Dedifferentiated amniotic fluid mesenchymal stem cell (primary cell): ENCODE results near the gene HOXD11.

Experiments
- DNase-seq: peaks from one replicate; pipeline ENCODE4 v3.0.0-alpha.2; 2016; ENCODE audit errors: extremely low spot score

HOXD11 gene

DNA sequence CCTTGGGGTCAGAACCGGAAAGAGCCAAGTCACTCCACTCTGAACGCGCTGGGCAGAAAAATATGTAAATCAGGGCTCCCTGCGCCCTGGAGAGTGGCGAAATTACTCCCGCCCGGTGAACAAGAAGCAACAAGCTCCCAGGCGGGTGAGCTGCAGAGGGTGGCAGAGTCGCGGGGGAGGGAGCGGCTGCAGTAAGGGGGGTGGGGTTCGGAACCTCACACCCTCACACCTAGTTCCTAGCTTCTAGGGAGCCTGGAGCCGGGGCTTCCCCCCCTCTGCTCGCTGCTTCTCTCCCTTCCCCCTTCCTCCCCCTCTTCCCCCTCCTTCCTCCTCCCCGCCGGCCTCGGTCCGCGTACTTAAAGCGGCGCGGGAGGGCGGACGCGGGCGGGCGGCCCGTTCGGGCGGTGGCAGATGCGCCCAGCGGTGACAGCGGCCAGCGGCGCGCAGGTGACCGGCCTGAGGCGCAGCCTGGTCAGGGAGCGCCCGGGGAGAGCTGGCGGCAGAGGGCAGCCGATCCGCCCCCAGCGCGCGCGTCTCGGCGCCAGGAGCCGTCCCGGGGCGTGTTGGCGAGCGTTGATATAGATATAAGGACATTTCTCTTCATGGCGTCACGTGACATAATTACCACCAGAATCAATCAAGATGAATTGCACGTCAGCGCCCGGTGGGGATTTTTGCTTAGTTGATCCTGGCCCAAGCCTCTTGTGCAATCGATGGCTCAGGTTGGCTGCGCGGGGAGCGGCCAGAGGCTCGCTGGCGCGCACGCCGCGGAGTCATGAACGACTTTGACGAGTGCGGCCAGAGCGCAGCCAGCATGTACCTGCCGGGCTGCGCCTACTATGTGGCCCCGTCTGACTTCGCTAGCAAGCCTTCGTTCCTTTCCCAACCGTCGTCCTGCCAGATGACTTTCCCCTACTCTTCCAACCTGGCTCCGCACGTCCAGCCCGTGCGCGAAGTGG lies at the start of gene HOXD11:
TSS of gene HOXD11 (plus strand) at position 700 of the 959 bp plus-strand sequence. CDS start at position 776, 76 bp downstream.
- no peak for DNase-seq

DNA sequence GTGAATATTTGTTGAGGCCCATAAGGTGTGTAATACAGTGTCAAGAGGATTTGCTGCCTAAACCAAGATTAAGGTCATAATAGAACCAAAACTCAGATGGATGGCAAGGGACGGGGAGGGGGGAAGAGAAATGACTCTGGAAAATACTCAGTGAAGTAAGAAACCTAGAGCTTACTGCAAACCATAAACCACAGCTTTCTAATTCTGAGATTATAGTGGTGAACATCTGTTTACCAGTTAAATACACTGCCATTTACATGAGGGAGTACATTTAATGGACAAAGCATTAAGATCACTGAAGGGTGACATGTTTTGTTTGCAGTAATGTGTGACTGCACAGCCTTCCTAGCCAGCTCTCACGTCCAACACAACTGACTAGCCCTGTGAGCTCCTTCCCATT lies 43.1 kb upstream of the HOXD11 start:
- no peak for DNase-seq

DNA sequence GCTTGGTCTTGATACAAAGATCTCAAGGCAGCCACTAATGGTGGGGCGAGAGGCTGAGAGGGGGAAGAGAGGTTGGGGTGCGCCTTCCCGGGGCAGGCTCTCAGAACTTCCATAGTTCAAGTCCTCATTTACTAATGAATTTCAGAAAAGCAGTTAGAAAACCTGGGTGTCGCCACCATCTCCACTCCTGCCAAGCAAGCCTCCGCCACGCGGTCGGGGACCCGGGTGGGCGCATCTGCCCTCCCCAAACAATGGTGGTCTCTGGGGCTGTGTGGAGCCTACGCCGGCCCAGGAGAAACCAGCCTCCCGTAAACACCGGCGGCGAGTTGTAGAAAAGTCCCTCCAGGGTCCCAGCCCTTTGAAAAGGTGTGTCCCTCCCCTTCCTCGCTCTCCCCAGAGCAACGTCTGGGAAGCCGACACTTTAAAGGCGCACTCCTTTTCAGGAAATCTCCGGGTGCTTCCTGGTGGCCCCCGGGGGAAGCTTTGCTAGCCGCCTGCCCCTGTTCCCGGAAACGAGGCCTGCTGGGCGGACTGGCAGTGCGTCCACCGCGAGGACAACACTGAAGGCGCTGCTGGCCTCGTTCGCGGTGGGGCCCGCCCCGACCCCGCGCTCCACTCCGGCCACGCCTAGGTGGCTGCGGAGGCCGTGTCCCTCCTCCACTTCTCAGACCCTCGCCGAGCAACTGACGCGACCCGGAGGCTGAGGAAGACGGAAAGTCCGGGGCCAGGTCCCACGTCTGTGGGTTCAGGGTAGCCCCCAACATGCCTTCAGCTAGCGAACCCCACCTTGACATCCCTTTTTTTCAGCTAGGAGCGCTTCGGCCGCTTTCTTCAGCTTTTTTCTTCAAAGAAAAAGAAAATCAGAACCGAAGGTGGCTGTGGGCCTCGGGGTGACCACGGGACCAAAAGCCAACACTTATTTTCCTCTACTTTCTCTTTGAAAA lies 40.2 kb upstream of the HOXD11 start:
- no peak for DNase-seq

DNA sequence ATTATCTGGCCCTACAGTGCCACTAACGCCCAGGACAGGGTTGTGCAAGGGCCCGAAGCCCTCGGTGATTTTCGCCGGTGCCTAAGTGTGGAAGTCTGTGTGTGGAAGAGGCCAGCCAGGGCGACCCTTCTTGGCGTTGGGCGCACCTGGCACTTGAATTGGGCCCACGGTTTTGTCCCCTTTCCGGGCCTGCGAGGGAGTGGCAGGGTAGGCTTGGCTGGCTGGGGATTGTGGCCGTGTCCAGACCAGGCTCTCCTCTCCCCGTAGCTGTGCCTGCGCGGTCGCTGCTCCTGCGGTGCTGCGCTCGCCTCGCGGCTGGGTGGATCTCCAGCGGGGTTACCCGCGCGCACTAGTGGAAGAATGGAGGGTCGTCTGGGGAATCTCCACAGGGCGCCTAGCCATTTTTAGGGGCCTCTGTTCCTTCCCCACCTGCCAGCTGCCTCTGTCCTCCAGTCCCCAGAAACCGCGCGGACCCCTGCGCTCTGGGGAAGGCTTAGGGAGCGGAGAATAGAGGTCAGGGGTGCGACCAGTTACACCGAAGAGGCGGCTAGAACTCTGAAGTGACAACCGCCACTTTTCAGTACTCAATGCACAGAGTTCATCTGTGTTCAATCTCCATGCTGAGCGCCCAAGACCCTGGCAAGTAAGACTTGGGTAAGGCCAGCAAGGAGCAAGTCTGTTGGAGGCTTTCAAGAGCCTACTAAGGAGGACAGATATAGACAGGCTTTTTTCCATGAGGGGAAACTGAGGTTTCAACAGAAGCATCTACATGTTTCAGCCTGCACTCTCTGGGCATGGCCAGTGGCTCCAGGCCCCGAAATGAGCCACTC lies 39.3 kb upstream of the HOXD11 start:
- no peak for DNase-seq

DNA sequence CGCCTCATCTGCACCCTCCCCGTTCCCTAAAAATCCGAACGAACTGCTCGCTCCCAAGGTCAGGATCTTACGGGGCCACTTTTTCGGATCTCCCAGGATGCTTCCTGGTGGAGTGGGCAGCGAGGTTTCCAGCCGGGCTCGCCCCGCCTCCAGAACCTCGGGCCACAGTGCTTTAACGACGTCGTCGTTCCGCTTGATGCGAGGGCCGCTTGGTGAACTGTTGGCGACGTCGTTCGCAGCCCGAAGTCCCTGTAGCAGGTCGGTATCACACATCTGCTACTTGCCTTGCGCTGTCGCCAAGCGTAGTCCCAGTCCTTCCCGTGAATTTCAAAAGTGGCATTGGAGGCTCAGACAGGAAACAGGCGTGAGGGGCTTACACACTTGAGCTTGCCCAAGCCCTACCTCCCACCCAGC lies 38.7 kb upstream of the HOXD11 start:
- no peak for DNase-seq

DNA sequence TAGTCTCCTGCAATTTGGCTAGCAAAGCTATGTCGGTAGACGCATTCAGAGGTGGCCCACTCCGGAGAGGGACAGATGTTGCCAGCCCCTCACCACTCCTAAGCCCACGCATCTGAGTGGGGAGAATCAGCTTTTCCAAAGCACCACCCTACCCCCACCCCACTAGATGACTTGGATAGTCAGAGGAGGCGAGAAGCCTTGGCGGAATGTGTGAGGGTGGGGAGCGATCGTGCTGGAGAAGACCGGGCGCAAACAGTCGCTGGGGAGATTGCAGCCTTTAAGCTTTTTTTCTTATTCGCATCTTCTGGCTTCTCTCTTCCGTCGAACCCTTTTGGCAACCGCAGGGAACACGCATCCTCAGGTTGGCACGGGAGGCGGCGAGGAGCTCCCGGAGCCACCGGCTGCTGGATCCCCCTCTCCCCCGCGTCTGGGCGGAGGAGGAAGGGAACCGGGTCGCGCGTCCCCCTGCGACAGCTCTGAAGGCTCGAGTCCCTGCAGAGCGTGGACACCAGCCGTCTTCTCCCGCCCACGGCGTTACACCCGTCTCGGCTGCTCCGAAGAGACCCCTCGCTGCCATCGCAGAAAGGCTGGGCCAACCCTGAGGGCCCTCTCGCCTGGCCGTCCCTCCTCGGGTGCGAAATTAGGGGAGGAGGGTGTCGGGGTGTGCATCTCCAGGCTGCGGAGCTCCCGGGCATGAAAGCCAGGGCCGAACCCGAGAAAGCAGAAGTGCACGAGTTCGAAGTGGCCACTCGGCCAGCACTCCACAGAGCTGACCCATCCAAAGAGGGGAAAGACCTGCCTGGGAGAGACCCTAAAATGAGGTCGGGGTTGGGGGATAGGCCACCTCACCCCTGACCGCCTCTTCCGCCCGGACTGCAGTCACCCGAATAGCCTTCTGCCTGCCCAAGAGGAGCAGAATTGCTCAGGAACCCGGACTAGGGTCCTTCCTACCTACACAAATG lies 35.5 kb upstream of the HOXD11 start:
- DNase-seq, result no peak

DNA sequence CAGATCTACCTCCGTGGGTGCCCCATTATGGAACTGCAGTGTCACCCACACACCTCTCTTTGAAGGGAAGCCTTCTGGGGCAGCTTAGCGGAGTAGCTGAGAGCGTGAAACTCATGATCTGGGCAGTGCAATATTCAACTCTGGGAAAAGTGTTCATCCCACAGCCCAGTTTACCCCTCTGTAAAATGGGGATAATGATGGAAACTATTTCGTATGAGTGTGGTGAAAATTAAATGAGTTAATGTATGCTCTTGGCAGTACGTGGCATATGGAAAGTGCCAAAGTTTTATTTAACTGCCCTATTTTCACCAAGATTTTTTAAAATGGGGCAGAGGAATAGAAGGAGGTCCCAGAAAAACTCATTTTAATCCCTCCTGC lies 34.8 kb upstream of the HOXD11 start:
- DNase-seq, result no peak

DNA sequence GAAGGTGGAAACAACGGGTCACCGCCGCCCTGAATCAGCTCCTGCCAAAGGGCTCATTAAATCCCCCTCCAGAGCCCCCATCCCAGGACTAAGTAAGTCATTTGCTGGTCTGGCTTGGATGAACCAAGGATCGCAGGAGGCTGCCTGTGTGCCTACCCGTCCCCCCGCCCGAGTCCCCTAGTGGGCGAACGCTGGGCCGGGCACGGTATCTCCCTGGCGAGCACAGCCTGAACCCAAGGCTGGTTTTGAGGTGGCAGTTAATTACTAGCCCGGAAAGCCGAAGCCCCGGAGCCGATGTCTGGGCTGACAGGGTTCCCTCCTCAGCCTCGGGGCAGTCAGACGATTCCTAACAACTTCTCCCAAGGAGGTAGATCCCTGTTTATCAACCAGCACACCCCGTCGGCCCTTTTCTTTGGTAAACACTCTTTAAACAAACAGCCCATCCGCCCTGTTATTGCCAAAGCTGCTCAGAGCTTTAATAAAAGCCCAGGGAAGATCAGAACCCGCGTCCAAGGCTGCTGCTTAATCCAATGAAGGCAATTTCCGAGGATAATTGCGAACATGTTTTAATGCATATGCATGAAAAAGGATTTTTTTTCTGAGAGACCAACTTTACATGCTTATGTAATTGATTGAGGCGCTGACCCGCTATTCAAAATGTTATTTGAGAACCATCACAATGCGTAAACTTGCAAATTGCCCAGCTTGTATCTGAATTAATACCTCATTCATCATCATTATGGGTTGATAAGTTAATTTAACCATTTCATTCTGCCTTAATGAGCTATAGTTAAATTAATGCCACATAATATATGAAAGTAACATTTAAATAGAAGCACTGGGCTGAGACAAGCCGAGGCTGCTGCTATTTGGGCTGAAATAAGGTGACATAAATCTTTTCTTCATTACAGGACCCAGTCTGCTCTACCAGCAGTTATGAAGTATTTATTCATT lies 33.9 kb upstream of the HOXD11 start:
- no peak for DNase-seq

DNA sequence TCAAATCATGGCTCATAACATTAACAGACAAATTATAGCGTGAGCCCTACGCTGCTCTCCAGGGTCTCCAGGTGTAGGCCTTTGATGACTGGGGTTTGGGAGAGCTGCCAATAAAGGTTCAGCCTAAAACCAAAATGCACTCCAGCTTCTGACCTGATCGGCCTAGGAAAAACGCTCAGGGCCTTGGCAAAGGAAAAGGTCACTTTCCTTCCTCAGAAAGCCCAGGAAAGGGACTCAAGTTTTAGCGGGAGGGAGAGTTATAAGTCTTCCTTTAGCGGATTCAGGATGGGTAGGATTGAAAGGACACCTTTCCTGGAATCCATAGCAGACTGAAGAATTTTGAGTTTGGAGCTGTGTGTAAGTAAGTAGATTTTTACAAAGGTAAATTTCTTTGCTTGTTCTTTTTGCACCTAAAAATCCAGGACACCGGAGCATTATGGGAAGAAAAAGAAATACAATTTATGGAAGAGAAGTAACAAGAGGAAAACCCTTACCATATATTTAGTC lies 32.1 kb upstream of the HOXD11 start:
- DNase-seq, result no peak

DNA sequence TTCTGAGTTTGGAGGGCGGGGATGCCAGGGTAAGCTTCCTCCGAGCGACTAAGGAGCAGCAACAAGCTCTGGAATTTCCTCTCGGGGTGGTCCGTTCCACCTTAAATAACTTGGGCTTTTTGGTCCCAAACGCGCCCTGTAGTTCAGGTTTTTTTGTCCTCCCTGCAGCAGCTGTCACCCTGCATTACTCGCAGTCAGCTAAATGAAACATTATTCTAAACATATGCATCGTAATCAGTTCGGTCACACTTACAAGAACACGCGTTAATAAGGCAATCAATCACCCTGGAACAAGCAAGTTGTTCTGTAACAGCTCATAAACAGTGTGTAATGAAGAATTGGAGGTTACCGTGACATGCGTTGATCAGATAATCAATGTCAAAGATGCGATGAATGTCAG lies 31.6 kb upstream of the HOXD11 start:
- DNase-seq, result no peak

DNA sequence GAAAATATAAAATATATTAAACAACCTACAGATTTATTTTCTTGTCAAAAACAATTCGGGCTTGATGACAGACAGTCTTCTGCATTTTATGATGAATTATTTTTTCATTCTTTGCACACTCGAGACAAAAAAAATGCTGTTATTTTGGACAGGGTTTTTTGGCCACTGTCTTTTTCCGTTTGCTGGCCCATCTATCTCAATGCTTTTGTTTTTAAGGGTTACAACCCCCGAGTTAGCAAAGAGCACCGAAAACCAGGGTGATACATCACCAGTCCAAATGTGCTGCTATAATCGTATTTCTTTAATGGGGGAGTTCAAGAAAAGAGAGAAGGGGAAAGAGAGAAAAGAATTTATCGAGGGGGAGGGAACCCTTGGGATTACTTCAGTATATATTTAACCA lies 31.0 kb upstream of the HOXD11 start:
- DNase-seq, result no peak

DNA sequence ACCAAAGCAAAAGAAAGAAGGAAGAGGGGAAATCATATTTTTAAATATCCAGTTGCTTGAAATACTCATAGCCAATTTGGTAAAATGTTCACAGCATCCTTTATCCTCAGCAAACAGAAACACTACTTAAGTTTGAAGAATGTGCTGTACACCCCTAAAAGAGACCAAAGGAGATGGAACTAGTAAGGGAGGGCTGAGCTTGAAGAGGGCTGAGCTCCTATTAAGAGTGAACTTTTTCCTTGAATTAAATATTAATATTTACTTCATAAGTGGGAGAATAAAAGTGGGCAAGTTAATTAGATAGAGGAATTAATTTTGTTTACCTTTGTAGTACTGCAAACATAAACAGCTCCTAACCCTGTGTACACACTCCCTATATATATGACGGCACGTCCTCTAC lies 30.3 kb upstream of the HOXD11 start:
- no peak for DNase-seq

DNA sequence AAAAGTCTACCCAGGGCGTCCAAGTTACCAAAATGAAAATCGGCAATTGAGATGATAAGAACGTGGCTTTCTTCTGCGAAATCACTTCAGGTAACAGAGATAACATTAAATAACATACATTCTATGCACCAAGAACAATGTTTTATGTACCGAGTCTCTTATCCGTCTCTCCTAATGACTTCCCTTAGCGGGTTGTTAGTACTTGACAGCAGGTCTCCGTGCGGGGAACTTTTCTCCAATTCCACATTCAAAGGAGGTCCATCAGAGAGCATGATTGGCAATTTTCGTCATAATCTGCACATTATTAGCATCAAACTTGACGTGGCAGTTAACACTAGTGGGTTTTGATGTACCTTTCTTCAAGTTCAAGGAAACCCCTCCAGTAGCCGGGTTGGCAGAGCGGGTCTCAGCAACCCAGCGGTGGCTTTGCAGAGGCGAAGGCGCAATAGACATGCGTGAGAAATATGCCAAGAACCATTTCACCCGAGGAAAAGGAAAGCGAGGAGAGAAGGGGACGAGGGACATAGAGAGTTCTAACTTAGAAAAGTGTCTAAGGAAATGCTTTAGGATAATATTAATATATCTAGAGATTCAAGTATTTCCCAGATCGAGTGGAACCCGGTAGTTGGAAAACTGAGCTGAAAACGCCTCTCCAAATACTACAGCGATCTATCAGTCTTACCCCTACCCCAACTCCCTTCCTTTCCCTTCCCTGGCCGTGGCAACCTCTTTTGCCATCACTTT lies 28.4 kb upstream of the HOXD11 start:
- no peak for DNase-seq

DNA sequence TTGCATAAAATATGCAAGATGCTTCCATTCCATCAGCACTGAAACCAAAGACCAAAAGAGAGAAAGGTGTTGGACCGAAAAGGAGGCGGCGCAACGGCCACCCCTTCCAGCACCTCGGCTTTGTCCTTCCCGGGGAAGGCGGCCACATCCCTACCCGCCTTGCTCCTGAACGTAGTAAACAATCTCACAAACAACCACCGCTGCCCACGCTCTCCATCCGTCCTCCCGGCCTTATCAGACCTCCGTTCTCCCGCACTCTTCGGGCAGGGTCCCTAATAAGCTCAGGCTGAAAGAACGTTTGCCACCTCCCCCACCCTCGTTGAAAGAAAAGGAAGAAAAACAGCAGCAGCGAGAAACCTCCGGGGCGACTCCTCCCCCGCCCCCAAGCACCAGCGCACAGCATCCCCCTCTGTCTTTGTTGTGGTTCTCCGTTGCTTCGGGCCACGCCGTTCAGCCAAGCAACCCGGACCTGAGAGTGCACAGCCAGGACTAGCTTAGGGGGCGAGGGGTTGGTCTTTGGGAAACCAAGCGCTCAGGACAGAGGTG lies 27.7 kb upstream of the HOXD11 start:
- DNase-seq, result no peak

DNA sequence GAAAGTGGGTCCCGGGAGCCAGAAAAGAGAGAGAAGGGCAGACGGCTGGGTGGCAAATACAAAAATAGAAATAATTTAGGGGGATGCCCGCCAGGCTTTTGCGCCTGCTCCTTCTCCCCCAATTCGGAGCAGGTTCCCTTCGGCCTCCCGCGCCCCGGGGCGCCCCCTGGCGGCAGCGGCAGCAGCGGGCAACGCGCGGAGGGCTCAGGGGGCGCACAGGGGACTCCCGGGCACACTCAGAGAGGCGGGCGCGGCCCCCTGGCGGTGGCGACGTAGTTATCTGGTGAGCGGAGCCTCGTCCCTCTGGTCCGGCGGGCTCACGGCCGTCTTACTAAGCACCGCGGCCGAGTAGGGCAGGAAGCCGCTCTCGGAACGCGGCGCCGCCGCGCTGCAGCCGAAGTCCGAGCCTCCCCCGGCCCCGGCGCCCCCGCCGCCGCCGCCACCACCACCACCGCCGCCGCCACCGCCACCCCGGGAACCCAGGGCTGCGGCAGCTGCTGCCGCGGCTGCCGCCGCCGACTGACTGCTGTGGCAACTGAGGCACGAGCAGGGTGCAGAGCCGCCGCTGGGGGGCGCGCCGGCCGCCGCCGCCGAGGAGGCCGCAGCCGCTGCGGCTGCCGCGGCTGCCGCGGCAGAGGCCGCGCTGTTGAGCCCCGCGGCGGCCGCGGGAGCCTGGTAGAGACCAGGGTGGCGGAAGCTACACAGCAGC lies 27.1 kb upstream of the HOXD11 start:
- no peak for DNase-seq

DNA sequence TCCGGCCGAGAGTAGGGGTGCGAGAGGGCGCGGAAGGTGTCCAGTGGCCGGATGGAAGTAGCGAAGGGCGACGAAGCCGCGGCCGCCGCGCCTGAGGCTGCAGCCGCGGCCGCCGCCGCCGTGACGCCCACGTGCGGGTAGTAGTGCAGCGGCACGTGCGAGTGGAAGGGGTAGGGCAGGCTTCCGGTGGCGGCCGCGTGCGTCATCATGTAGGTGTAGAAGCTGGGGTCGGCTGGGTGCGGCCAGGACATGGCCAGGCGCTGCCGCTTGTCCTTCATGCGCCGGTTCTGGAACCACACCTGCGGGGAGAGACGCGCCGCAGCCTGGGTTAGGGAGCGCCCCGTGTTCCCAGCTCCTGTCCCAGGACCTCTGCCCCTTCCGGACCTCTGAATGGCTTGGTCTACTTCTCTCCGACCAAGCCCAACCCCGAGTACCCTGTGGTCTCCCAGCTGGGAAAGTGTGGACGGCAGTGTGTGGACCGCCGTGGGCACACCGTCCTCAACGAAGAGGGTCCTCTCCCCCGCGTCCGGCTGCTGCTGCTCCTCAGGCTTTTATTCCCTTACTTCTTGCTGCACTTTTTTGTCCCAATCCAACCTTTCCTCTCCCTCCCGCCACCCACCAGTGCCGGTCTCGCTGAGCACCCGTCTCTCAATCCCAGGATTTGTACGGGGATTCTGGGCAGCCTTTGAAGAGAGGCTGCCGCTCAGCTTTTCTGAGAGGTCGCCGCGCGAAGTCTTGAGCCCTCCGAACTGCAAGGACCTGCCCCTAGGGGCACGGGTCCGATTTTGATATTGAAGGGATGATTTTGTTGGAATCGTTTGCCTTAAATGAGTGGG lies 26.3 kb upstream of the HOXD11 start:
- no peak for DNase-seq
